ENCODE data around the gene HCFC1R1.

- TF ChIP-seq CTCF (IDR thresholded peaks at IDR 0.05) = no peak
- TF ChIP-seq POLR2A (IDR thresholded peaks at IDR 0.05) = no peak
Measured at GRCh38 chr16:3014971-3015370, 8.8 kb downstream of the HCFC1R1 start.

All from adrenal gland (tissue), 5 donors.